DND-41 (cell line): ENCODE measurements around the gene PHACTR3.

Experiments used
- ATAC-seq: fragments of 200-7000 bp; cut with Tn5 transposase; 3 replicates; pipeline ENCODE4 v1.9.1; 2021; ENCODE audit warnings: low read depth; ENCODE audit not compliant: insufficient read depth
- DNase-seq: peaks from one replicate; pipeline ENCODE4 v3.0.0-alpha.2; 2020
- H2AFZ ChIP-seq: 2 replicates; pipeline ENCODE4 v1.6.0; 2012; ENCODE audit warnings: low read depth, low read length
- H3K27ac ChIP-seq: 2 replicates; pipeline ENCODE4 v1.5.1; 2012; ENCODE audit warnings: low read length, inconsistent platforms
- H3K27me3 ChIP-seq: fragments of 200-600 bp; sonication (generic); 2 replicates; pipeline ENCODE4 v1.6.0; 2012; ENCODE audit warnings: low read length, mild to moderate bottlenecking, inconsistent platforms; ENCODE audit not compliant: insufficient read depth, poor library complexity
- H3K36me3 ChIP-seq: 2 replicates; pipeline ENCODE4 v1.5.1; 2012; ENCODE audit warnings: low read length, inconsistent platforms; ENCODE audit not compliant: insufficient read depth
- H3K4me1 ChIP-seq: 2 replicates; pipeline ENCODE4 v1.5.1; 2012; ENCODE audit warnings: mild to moderate bottlenecking, low read length; ENCODE audit not compliant: insufficient read depth
- H3K4me2 ChIP-seq: 2 replicates; pipeline ENCODE4 v1.6.0; 2012; ENCODE audit warnings: mild to moderate bottlenecking, moderate library complexity, low read length, inconsistent platforms; ENCODE audit not compliant: insufficient read depth
- H3K4me3 ChIP-seq, 2 experiments: fragments of 200-600 bp in 1 of 2; shearing (Covaris generic) in 1 of 2; 2 replicates each; pipeline ENCODE4 v1.5.1; 2012 to 2016; ENCODE audit warnings: inconsistent platforms in 2 of 2, low read length in 2 of 2, mild to moderate bottlenecking in 2 of 2, low read depth in 1 of 2, moderate library complexity in 1 of 2
- H3K79me2 ChIP-seq: 2 replicates; pipeline ENCODE4 v1.6.0; 2012; ENCODE audit warnings: low read length, inconsistent platforms; ENCODE audit not compliant: insufficient read depth
- H3K9ac ChIP-seq: 2 replicates; pipeline ENCODE4 v1.6.0; 2012; ENCODE audit warnings: low read depth, mild to moderate bottlenecking, inconsistent platforms, low read length, moderate library complexity
- H3K9me3 ChIP-seq: 2 replicates; pipeline ENCODE4 v1.5.1; 2012; ENCODE audit warnings: low read length, moderate library complexity, mild to moderate bottlenecking, inconsistent platforms; ENCODE audit not compliant: insufficient read depth, severe bottlenecking
- H4K20me1 ChIP-seq: 2 replicates; pipeline ENCODE4 v1.6.0; 2012; ENCODE audit warnings: low read length; ENCODE audit not compliant: insufficient read depth
- EZH2 ChIP-seq: IDR thresholded peaks from 3 replicates; pipeline ENCODE4 v1.6.1; 2012; ENCODE audit warnings: borderline replicate concordance, low read depth, mild to moderate bottlenecking, moderate library complexity, low read length, inconsistent platforms; ENCODE audit not compliant: severe bottlenecking
- TF ChIP-seq, protein P1 (sequence below): IDR thresholded peaks from 2 replicates; pipeline ENCODE4 v1.5.1; 2012; ENCODE audit warnings: borderline replicate concordance, low read length, moderate library complexity, mild to moderate bottlenecking; ENCODE audit not compliant: poor library complexity, severe bottlenecking; ENCODE audit errors: extremely low read depth

PHACTR3 gene

GRCh38 chr20:59776626-59777330 is 172.4 kb downstream of the PHACTR3 start:
- no peak overlapping the region for H3K9ac ChIP-seq
- H2AFZ ChIP-seq: no peak overlapping the region
- DNase-seq (no peak), ATAC-seq (no peak)
- TF ChIP-seq, protein P1, sequence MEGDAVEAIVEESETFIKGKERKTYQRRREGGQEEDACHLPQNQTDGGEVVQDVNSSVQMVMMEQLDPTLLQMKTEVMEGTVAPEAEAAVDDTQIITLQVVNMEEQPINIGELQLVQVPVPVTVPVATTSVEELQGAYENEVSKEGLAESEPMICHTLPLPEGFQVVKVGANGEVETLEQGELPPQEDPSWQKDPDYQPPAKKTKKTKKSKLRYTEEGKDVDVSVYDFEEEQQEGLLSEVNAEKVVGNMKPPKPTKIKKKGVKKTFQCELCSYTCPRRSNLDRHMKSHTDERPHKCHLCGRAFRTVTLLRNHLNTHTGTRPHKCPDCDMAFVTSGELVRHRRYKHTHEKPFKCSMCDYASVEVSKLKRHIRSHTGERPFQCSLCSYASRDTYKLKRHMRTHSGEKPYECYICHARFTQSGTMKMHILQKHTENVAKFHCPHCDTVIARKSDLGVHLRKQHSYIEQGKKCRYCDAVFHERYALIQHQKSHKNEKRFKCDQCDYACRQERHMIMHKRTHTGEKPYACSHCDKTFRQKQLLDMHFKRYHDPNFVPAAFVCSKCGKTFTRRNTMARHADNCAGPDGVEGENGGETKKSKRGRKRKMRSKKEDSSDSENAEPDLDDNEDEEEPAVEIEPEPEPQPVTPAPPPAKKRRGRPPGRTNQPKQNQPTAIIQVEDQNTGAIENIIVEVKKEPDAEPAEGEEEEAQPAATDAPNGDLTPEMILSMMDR: no peak
- TF ChIP-seq EZH2: no peak
- H3K36me3 ChIP-seq: no peaks in the 10 kb centered on the region
- no peak overlapping the region for H3K4me2 ChIP-seq
- H3K4me3 ChIP-seq: no peak overlapping the region
- peaks cover 11% of the 10 kb centered on the region for H4K20me1 ChIP-seq
- peaks cover 20% of the 10 kb centered on the region for H3K27me3 ChIP-seq
- no peak overlapping the region for H3K27ac ChIP-seq
- H3K4me1 ChIP-seq: no peaks in the 10 kb centered on the region
- no peaks in the 10 kb centered on the region for H3K79me2 ChIP-seq
- no peaks in the 10 kb centered on the region for H3K9me3 ChIP-seq

DNA sequence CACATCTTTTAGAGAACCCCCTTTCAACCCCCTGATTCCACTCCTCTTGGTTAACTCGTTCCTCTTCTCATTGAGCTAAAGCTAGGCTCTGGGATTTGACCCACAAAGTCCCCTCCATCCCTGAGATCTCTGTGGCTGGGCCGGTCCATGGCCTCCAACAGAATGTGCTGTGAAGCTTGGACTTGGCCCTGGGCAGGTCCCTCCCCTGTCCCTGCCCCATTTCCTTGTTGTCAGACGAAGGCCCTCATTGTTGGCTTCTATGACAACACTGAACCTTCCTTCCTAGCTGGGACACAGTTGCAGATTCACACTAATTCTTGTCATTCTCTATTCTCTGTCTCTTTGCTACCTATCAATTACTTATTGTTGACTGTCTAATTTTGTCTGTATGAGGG is 173.0 kb downstream of the PHACTR3 start:
- no peak overlapping the region for H3K27ac ChIP-seq
- no peaks in the 10 kb centered on the region for H3K79me2 ChIP-seq
- H2AFZ ChIP-seq: no peak overlapping the region
- DNase-seq (no peak), ATAC-seq (no peak)
- TF ChIP-seq, protein P1: no peak
- TF ChIP-seq EZH2: no peak
- H3K9ac ChIP-seq: no peak overlapping the region
- H3K4me3 ChIP-seq: no peak overlapping the region
- no peaks in the 10 kb centered on the region for H3K36me3 ChIP-seq
- H3K27me3 ChIP-seq: peaks cover 15% of the 10 kb centered on the region
- no peak overlapping the region for H3K4me2 ChIP-seq
- H4K20me1 ChIP-seq: peaks cover 11% of the 10 kb centered on the region
- no peaks in the 10 kb centered on the region for H3K4me1 ChIP-seq
- no peaks in the 10 kb centered on the region for H3K9me3 ChIP-seq

GRCh38 chr20:59777814-59778575 is 173.7 kb downstream of the PHACTR3 start:
- peaks cover 14% of the 10 kb centered on the region for H4K20me1 ChIP-seq
- no peak overlapping the region for H3K4me2 ChIP-seq
- no peaks in the 10 kb centered on the region for H3K4me1 ChIP-seq
- no peak overlapping the region for H3K27ac ChIP-seq
- DNase-seq (no peak), ATAC-seq (no peak)
- H3K27me3 ChIP-seq: peaks cover 14% of the 10 kb centered on the region
- H3K36me3 ChIP-seq: no peaks in the 10 kb centered on the region
- no peak for TF ChIP-seq EZH2
- TF ChIP-seq, protein P1: no peak
- no peak overlapping the region for H3K9ac ChIP-seq
- no peaks in the 10 kb centered on the region for H3K79me2 ChIP-seq
- H2AFZ ChIP-seq: no peak overlapping the region
- H3K9me3 ChIP-seq: no peaks in the 10 kb centered on the region
- no peak overlapping the region for H3K4me3 ChIP-seq
